CD4-positive, alpha-beta T cell treated with Interleukin-4 for 1 hour (primary cell): ENCODE results near the gene WAPL.

Experiments
- DNase-seq, 2 donors: peaks; one replicate each; pipeline ENCODE4 v3.0.0-alpha.2; 2020 to 2022

Gene WAPL

DNA sequence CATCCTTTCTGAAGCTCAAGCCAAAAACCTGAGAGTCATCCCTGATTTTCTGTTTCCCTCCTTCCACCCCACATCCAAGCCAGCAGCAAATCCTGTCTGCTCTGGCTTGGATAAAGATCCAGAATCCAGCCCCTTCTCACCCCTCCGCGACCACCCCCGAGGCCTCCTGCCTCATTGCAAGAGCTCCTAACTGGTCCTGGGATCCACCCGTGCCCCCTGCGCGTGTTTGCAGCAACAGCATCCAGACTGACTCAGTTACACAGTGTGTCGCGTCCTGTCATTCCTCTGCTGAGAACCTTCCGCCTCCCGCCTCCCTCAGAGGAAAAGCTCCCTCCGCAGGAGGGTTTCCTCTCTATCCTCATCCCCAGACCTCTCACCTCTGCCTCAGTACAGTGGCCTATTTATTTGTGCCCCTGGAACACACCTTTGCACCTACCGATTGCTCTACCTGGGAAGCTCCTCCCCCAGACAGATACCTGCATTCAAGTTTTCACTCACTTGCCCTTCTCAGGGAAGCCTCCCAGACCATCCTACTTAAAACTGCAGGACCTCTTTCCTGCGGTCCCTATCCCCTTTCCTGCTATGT is 133.4 kb downstream of the WAPL start:
- DNase-seq, result no peak

DNA sequence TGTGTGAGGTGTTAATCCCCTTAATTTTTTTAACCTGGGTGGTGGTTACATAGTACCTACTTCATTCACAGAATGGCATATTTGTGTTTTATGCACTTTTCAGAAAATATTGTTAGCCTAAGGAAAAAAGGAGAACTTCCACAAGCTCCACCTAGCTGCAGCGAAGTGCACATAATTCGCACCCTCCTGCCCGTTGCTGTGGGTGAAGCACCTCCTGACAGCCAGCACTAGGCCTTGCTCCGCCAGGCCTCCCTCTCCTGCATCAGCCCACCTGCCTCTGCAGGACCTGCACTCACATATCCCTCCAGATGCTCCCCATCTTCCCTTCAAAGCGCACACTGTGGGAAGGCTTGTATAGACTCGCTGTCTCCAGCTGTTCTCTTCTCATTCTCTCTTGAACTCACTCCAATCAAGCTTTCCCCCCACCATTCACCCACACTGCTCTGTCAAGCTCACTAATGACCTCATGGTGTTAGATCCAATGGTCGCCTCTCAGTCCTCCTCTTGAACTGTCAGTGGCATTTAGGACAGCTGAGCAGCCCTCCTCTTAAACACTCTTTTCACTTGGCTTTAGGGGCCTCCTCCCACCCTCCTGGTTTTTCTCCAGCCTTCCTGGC is 134.3 kb downstream of the WAPL start:
- no peak for DNase-seq

- no peak for DNase-seq
These were observed 135.8 kb downstream of the WAPL start for GRCh38 chr10:86385806-86386205.
